Panc1 (cell line): ENCODE data around the gene NOL4L. TPM values are rescaled to one million over a fixed set of nuclear protein-coding genes. Genes with fewer than 3 reads are reported as not detected.

Experiments used
- ATAC-seq: fragments of 200-7000 bp; cut with Tn5 transposase; 2 replicates; pipeline ENCODE4 v1.9.1; 2020; ENCODE audit warnings: mild to moderate bottlenecking, moderate library complexity
- BruUV-seq: library from RNA; stranded (reverse); fragments of 400-500 nt; replicated peaks from 2 replicates; lab custom pipeline; 2021; lab: Mats Ljungman, UMichigan
- CTCF ChIA-PET: fragments of 300-600 bp; sonication (Branson Sonifier 250); formaldehyde crosslinking; loops from one replicate; lab custom pipeline; 2022; ENCODE audit warnings: antibody characterized with exemption; lab: Charles Lee
- POLR2A ChIA-PET: fragments of 300-600 bp; sonication (Branson Sonifier 250); formaldehyde crosslinking; loops from one replicate; lab custom pipeline; 2022; ENCODE audit warnings: antibody characterized with exemption; lab: Charles Lee
- DNase-seq: peaks from one replicate; pipeline ENCODE4 v3.0.0-alpha.2; 2010; ENCODE audit warnings: low read depth, low spot score
- H3K27ac ChIP-seq: 2 replicates; pipeline ENCODE4 v1.5.1; 2011; ENCODE audit warnings: mild to moderate bottlenecking, low read length, inconsistent platforms
- H3K27me3 ChIP-seq: fragments of 200-500 bp; sonication (Bioruptor generic); 2 replicates; pipeline ENCODE4 v1.6.0; 2014; ENCODE audit warnings: low read length, inconsistent platforms; ENCODE audit not compliant: control insufficient read depth, insufficient read depth
- H3K36me3 ChIP-seq: fragments of 200-500 bp; sonication (Bioruptor generic); 2 replicates; pipeline ENCODE4 v1.5.1; 2014; ENCODE audit warnings: inconsistent platforms, mild to moderate bottlenecking, low read length, moderate library complexity; ENCODE audit not compliant: control insufficient read depth, insufficient read depth
- H3K4me1 ChIP-seq: 2 replicates; pipeline ENCODE4 v1.5.1; 2011; ENCODE audit warnings: inconsistent platforms, mild to moderate bottlenecking, low read length, moderate library complexity; ENCODE audit not compliant: control insufficient read depth, insufficient read depth
- H3K4me3 ChIP-seq, 2 experiments: 2 replicates each; pipeline ENCODE4 v1.5.1; 2011 to 2012; ENCODE audit warnings: low read depth in 2 of 2, low read length in 2 of 2, mild to moderate bottlenecking in 2 of 2, inconsistent platforms in 1 of 2, moderate library complexity in 1 of 2
- H3K9me3 ChIP-seq: fragments of 200-500 bp; sonication (Bioruptor generic); 2 replicates; pipeline ENCODE4 v1.5.1; 2014; ENCODE audit warnings: low read depth, mild to moderate bottlenecking, inconsistent platforms, low read length, moderate library complexity; ENCODE audit not compliant: control insufficient read depth, insufficient read depth
- CTCF ChIP-seq: fragments of 450-650 bp; IDR thresholded peaks from 2 replicates; pipeline ENCODE4 v1.5.1; 2017; ENCODE audit warnings: mild to moderate bottlenecking
- POLR2AphosphoS5 ChIP-seq: IDR thresholded peaks from 2 replicates; pipeline ENCODE4 v1.6.1; 2012; ENCODE audit warnings: mild to moderate bottlenecking, low read depth, low read length, moderate library complexity
- REST ChIP-seq, 2 experiments: IDR thresholded peaks; 2 replicates each; pipeline ENCODE4 v1.6.1; 2011 to 2012; ENCODE audit warnings: low read depth in 2 of 2, control low read depth in 1 of 2, low read length in 1 of 2, mild to moderate bottlenecking in 1 of 2, moderate library complexity in 1 of 2; ENCODE audit not compliant: insufficient read depth in 1 of 2
- SIN3A ChIP-seq: IDR thresholded peaks from 2 replicates; pipeline ENCODE4 v1.6.1; 2012; ENCODE audit warnings: low read depth, mild to moderate bottlenecking, low read length, moderate library complexity, borderline replicate concordance; ENCODE audit not compliant: insufficient read depth
- TCF7L2 ChIP-seq: IDR thresholded peaks from 2 replicates; pipeline ENCODE4 v1.6.1; 2011; ENCODE audit warnings: mild to moderate bottlenecking, low read depth, low read length, inconsistent platforms
- in situ Hi-C: cut with HindIII; loops from 2 replicates; pipeline ENCODE4 v1.10.0; 2016; ENCODE audit warnings: low sequenced_read_pairs, low pct_unique_long_range_greater_than_20kb
- intact Hi-C: fragments of 100-400 bp; cut with micrococcal nuclease; formaldehyde crosslinking; loops from one replicate; pipeline ENCODE4 v1.10.0; 2022; ENCODE audit not compliant: unreplicated experiment
- total RNA-seq: library from RNA; stranded (reverse); gene quantifications from one replicate; pipeline ENCODE4 v1.2.1, GENCODE V29; 2021; ENCODE audit not compliant: unreplicated experiment

NOL4L gene
- total RNA-seq, 1 experiment from 2014 or later: 21.6 TPM

GRCh38 chr20:32474967-32475811 lies 109.9 kb downstream of the NOL4L start:
- DNase-seq (no peak), ATAC-seq (peak; percentile 76)
- ChIA-PET POLR2A (no interaction called here), CTCF (no interaction called here)
- Histone ChIP-seq H3K4me1 (peaks cover 48% of the 10 kb centered on the region), H3K36me3 (no peaks in the 10 kb centered on the region), H3K27me3 (no peaks in the 10 kb centered on the region), H3K27ac (peak overlapping the region; percentile 71), H3K9me3 (no peaks in the 10 kb centered on the region), H3K4me3 (peak overlapping the region in 1 of 2 experiments; percentile 33; a peak in 3 of 4 replicates)
- TF ChIP-seq TCF7L2: no peak
- TF ChIP-seq REST (IDR thresholded peaks at IDR 0.05; ENCODE audit: insufficient read depth in 1 of 2, low read depth in 2 of 2, low read length in 1 of 2): no peak
- no peak for TF ChIP-seq CTCF
- no peak for TF ChIP-seq SIN3A
- no peak for TF ChIP-seq POLR2AphosphoS5
- no TSS peak for BruUV-seq
- intact Hi-C loops (no loop called here), in situ Hi-C loops (no loop called here)

GRCh38 chr20:32474717-32474966 lies 110.5 kb downstream of the NOL4L start:
- TF ChIP-seq SIN3A: no peak
- TF ChIP-seq REST (IDR thresholded peaks at IDR 0.05; ENCODE audit: insufficient read depth in 1 of 2, low read depth in 2 of 2, low read length in 1 of 2): no peak
- no peak for TF ChIP-seq POLR2AphosphoS5
- no peak for TF ChIP-seq TCF7L2
- no peak for TF ChIP-seq CTCF
- no peaks in the 10 kb centered on the region for H3K9me3 ChIP-seq
- H3K4me3 ChIP-seq: no peak overlapping the region
- H3K27ac ChIP-seq: peak overlapping the region; percentile 71; the same call in 1 of the 2 replicates
- ATAC-seq (no peak), DNase-seq (no peak)
- no TSS peak for BruUV-seq
- H3K27me3 ChIP-seq: no peaks in the 10 kb centered on the region
- CTCF ChIA-PET: no interaction called here
- intact Hi-C loops: no loop called here
- no peaks in the 10 kb centered on the region for H3K36me3 ChIP-seq
- in situ Hi-C loops: no loop called here
- POLR2A ChIA-PET: no interaction called here
- H3K4me1 ChIP-seq: peaks cover 47% of the 10 kb centered on the region
